ENCODE results near the gene GNB1. TPM values are rescaled to one million over a fixed set of nuclear protein-coding genes. Genes with fewer than 3 reads are reported as not detected.

Gene GNB1
- total RNA-seq, 4 donors from 2014 or later, result 112 to 266 (median 236) TPM

- Histone ChIP-seq H3K27me3 (no peaks in the 10 kb centered on the region), H3K36me3 (peaks cover 0 to 36% (median 0%) of the 10 kb centered on the region in 3 donors), H3K27ac (no peak overlapping the region), H3K4me3 (no peak overlapping the region), H3K4me1 (peaks cover 0 to 13% (median 9%) of the 10 kb centered on the region in 4 donors), H3K9me3 (no peaks in the 10 kb centered on the region)
- DNase-seq, result no peak
- TF ChIP-seq, protein P1, sequence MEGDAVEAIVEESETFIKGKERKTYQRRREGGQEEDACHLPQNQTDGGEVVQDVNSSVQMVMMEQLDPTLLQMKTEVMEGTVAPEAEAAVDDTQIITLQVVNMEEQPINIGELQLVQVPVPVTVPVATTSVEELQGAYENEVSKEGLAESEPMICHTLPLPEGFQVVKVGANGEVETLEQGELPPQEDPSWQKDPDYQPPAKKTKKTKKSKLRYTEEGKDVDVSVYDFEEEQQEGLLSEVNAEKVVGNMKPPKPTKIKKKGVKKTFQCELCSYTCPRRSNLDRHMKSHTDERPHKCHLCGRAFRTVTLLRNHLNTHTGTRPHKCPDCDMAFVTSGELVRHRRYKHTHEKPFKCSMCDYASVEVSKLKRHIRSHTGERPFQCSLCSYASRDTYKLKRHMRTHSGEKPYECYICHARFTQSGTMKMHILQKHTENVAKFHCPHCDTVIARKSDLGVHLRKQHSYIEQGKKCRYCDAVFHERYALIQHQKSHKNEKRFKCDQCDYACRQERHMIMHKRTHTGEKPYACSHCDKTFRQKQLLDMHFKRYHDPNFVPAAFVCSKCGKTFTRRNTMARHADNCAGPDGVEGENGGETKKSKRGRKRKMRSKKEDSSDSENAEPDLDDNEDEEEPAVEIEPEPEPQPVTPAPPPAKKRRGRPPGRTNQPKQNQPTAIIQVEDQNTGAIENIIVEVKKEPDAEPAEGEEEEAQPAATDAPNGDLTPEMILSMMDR (IDR thresholded peaks at IDR 0.05), result no peak
- no peak for TF ChIP-seq POLR2A (IDR thresholded peaks at IDR 0.05)
Observed at GRCh38 chr1:1832166-1832565, 58.7 kb downstream of the GNB1 start.

DNA sequence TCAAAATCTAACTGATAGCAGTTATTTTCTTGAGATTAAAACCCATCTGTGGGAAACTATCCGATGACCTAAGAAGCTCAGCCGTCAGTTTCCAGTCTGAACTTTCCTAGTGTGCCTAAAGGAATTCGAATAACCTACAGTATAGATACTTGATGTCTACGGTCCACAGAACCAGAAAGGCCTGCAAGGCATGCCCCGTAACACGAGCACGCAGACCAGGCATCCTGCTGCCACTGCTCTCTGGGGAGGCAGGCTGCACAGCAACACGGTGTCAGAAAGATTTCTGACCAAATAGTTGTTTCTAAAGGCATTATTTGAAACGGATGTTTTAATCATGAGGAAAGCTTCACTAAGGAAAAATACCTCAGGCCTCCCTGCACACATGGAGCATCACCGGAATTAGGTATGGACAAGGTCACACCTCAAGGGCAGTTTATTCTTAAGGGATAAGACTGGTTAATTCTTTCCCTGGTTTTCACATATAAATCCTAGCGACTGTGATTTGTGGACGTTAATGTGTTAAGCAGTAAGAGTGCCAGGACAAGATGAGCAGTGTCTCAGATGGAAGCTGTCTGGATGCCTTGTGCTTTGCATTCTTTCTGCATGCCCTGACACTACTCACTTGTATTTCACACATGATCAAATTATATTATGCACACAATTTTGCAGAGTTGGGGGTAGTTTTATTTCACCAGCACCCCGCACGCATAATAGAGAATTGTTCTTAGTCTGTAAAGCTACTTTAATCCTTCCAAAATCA, 63.6 kb downstream of the GNB1 start:
- TF ChIP-seq POLR2A (IDR thresholded peaks at IDR 0.05), result no peak
- TF ChIP-seq, protein P1 (IDR thresholded peaks at IDR 0.05), result no peak
- Histone ChIP-seq H3K4me1 (peaks cover 0 to 5% (median 2%) of the 10 kb centered on the region in 4 donors), H3K27me3 (no peaks in the 10 kb centered on the region), H3K36me3 (peaks cover 0 to 35% (median 3%) of the 10 kb centered on the region in 3 donors), H3K27ac (peak overlapping the region in 1 of 4 donors; percentile 33), H3K9me3 (no peaks in the 10 kb centered on the region), H3K4me3 (no peak overlapping the region)
- DNase-seq, result no peak

DNA sequence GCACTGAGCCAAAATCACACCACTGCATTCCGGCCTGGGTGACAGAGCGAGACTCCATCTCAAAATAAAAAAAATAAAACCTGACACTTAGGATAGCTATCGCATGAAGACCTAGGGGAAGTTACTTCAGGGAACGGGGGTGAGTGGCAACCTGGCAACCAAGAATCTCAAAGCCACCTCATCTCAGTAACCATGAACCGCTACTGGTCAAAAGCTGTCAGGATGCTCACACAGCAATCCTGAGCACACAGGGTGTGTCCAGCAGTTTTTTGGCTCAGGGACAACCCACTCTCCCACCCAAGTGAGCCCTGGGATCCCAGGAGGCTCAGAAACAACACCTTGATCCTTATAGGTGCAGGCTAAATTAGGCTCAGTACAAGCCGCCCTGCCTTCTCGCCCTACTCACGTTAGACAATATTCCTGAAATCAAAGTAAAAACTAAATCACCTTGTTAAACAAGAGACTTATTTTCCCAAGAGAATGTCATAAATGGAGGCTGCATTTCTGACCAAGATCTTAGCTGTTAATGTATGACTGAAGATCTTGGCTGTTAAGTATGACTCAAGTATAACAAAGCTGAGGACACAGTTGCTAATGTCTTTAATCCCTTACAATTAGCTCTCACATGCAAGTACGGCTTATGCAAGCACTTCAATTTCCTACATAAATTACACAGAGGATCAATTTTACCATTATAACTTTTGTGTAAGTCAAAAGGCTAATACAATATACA, 64.4 kb downstream of the GNB1 start:
- H3K36me3 ChIP-seq, result peaks cover 0 to 38% (median 3%) of the 10 kb centered on the region in 3 donors
- no peak overlapping the region for H3K4me3 ChIP-seq
- TF ChIP-seq, protein P1 (IDR thresholded peaks at IDR 0.05), result no peak
- TF ChIP-seq POLR2A (IDR thresholded peaks at IDR 0.05), result no peak
- H3K27ac ChIP-seq, result peak overlapping the region in 1 of 4 donors; percentile 33
- H3K9me3 ChIP-seq, result no peaks in the 10 kb centered on the region
- DNase-seq, result no peak
- peaks cover 0 to 5% (median 2%) of the 10 kb centered on the region in 4 donors for H3K4me1 ChIP-seq
- no peaks in the 10 kb centered on the region for H3K27me3 ChIP-seq

DNA sequence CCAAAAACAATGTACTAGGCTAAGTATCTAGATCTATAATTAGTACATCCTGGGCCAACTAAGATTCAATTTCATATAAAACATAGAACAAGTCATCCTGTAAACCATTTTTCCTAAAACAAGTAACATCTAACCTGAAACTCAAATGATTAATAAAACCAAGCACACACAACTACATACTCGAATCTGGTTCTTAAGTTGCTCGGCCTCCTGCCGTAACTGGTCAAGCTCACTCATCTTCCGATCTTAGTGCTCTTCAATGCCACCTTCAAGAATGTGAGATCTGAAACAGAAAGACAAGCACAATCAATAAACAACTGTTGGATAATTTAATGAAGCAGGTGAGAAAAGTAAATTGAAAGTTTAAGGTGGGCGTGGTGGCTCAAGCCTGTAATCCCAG, 65.7 kb downstream of the GNB1 start:
- Histone ChIP-seq H3K4me3 (no peak overlapping the region), H3K4me1 (peaks cover 0 to 5% (median 2%) of the 10 kb centered on the region in 4 donors), H3K27me3 (no peaks in the 10 kb centered on the region), H3K36me3 (peaks cover 0 to 43% (median 3%) of the 10 kb centered on the region in 3 donors), H3K27ac (no peak overlapping the region), H3K9me3 (no peaks in the 10 kb centered on the region)
- no peak for DNase-seq
- TF ChIP-seq POLR2A (IDR thresholded peaks at IDR 0.05), result no peak
- TF ChIP-seq, protein P1 (IDR thresholded peaks at IDR 0.05), result no peak

- peaks cover 0 to 70% (median 3%) of the 10 kb centered on the region in 3 donors for H3K36me3 ChIP-seq
- no peak overlapping the region for H3K4me3 ChIP-seq
- no peak overlapping the region for H3K27ac ChIP-seq
- no peaks in the 10 kb centered on the region for H3K27me3 ChIP-seq
- TF ChIP-seq, protein P1 (IDR thresholded peaks at IDR 0.05), result no peak
- TF ChIP-seq POLR2A (IDR thresholded peaks at IDR 0.05), result no peak
- H3K9me3 ChIP-seq, result no peaks in the 10 kb centered on the region
- no peak for DNase-seq
- no peaks in the 10 kb centered on the region for H3K4me1 ChIP-seq
Observed at GRCh38 chr1:1819762-1820161, 71.1 kb downstream of the GNB1 start.
